Measurements from ENCODE around the gene NPFFR1.

Gene NPFFR1

GRCh38 chr10:70283445-70284399 lies at the start of gene NPFFR1:
Gene NPFFR1 (minus strand): TSS chr10:70284004. CDS start chr10:70283676, 328 bp downstream.
- Mint-ChIP-seq H3K36me3 (no peaks in the 10 kb centered on the region), H3K9me3 (no peaks in the 10 kb centered on the region), H3K27ac (no peak within 1 kb of the TSS), H3K4me3 (no peak within 1 kb of the TSS), H3K4me1 (no peaks in the 10 kb centered on the region)
- ATAC-seq (no peak), DNase-seq (ENCODE audit: low spot score in 2 of 2) (no peak)

GRCh38 chr10:70333268-70333667 lies 49.5 kb upstream of the NPFFR1 start:
- peaks cover 18% of the 10 kb centered on the region for H3K4me1 Mint-ChIP-seq
- H3K36me3 Mint-ChIP-seq = no peaks in the 10 kb centered on the region
- ATAC-seq (no peak), DNase-seq (ENCODE audit: low spot score in 2 of 2) (no peak)
- no peak overlapping the region for H3K27ac Mint-ChIP-seq
- H3K9me3 Mint-ChIP-seq = no peaks in the 10 kb centered on the region
- H3K4me3 Mint-ChIP-seq = no peak overlapping the region

GRCh38 chr10:70331486-70332268 lies 47.9 kb upstream of the NPFFR1 start:
- no peak overlapping the region for H3K4me3 Mint-ChIP-seq

DNA sequence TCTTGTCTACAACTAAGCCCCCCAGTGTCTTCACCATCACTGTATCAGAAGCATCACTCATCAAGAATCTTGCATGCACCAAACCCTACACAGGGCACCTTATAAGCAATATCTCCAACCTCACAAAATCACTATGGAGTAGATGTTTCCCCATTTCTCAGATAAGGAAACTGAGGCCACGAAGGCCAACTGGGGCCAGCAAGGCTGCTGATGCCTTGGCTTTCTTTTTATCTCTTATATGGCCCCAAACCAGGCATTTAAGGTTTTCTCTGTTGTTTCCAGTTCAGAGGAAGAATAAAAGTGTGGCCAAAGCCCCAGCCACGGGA lies 47.3 kb upstream of the NPFFR1 start:
- Mint-ChIP-seq H3K4me3 (no peak overlapping the region), H3K4me1 (peaks cover 18% of the 10 kb centered on the region), H3K36me3 (no peaks in the 10 kb centered on the region), H3K9me3 (no peaks in the 10 kb centered on the region), H3K27ac (peak overlapping the region; percentile 56)
- DNase-seq (ENCODE audit: low spot score in 2 of 2) (no peak), ATAC-seq (no peak)

More at GRCh38 chr10:70331486-70332268, 47.9 kb upstream of the NPFFR1 start:
- ATAC-seq (peak; percentile 58), DNase-seq (ENCODE audit: low spot score in 2 of 2) (no peak)
- Mint-ChIP-seq H3K27ac (peak overlapping the region; percentile 56), H3K4me1 (peaks cover 18% of the 10 kb centered on the region), H3K36me3 (no peaks in the 10 kb centered on the region), H3K9me3 (no peaks in the 10 kb centered on the region)

- peaks cover 18% of the 10 kb centered on the region for H3K4me1 Mint-ChIP-seq
- no peak overlapping the region for H3K27ac Mint-ChIP-seq
- no peak overlapping the region for H3K4me3 Mint-ChIP-seq
Measured at GRCh38 chr10:70330671-70331070, 46.9 kb upstream of the NPFFR1 start.

DNA sequence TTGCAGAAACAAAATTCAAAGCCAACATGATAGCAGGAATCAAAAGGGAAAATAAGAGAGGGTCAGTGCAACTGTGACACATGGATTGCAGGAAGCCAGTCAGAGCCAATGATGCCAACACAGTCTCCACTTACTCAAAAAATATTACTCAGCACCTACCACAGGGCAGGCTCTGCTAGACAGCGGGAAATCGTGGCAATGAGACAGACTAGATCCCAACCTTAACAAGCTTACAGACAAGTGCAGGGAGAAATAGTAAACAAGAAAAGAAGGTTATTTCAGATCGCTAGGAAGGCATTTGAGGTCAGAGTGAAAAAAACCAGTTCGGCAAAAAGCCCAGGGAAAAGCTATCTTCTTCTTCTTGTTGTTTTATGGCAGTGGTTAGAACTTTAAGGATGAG lies 45.2 kb upstream of the NPFFR1 start:
- Mint-ChIP-seq H3K4me1 (peaks cover 19% of the 10 kb centered on the region), H3K9me3 (no peaks in the 10 kb centered on the region)
- no peak for DNase-seq (ENCODE audit: low spot score in 2 of 2)

More at GRCh38 chr10:70330671-70331070, 46.9 kb upstream of the NPFFR1 start:
- ATAC-seq (no peak), DNase-seq (ENCODE audit: low spot score in 2 of 2) (no peak)
- Mint-ChIP-seq H3K9me3 (no peaks in the 10 kb centered on the region), H3K36me3 (no peaks in the 10 kb centered on the region)

DNA sequence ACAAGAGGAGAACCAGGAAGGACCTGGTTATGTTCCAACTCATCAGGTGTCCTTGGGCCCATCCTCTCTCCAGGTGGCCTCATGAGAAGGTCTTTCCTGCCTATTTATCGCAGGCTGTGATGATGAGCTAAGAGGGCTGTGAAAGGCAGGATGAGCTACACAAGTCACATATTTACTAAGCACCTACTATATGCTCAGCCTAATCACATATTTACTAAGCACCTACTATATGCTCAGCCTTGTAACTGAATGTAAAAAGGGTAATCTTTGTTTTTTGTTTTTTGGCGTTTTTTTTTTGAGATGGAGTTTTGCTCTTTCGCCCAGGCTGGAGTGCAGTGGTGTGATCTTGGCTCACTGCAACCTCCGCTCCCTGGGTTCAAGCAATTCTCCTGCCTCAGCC lies 44.2 kb upstream of the NPFFR1 start:
- peaks cover 29% of the 10 kb centered on the region for H3K4me1 Mint-ChIP-seq

More for the DNA sequence above, 45.2 kb upstream of the NPFFR1 start:
- no peak overlapping the region for H3K4me3 Mint-ChIP-seq
- H3K27ac Mint-ChIP-seq = no peak overlapping the region
- H3K36me3 Mint-ChIP-seq = no peaks in the 10 kb centered on the region
- ATAC-seq = no peak

DNA sequence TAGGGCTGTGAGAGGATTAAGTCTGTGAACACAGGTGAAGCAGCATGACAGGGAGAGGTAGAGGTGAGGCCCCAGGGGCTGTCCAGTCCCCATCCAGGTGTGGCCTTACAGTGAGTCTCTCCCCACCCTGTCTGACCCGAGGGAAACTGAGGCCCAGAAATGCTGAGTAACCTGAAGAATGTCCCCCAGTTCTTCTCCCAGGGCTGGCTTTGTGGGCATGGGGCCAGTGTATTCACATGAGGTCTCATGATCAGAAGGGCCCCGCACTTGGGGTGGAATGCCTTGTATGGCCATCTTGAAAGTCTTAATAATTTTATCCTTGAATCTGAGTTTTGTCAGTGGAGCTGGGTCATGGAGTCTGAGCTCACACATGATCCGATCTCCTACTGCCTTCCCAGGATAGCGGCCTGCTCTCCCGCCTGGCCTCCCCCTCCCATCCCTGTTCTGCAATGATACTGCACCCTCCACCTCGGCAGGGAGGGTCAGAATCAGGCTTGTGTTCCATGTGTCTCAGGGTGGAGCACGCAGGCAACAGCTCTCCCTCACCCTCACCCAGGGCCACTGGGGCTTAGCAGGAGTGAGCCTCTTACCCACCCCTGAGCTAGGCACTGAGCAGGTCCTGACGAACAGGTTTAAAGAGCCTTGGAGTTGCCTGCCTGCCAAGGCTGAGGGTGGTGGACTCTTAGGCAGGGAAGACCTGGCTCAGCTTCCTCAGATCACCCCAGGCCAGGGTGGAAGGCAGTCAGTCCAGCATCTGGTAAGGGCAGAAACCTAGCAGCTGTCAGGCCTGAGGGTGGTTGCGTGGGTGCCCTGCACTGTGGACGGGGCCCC lies 41.4 kb upstream of the NPFFR1 start:
- no peak for ATAC-seq
- Mint-ChIP-seq H3K9me3 (no peaks in the 10 kb centered on the region), H3K27ac (peak overlapping the region; percentile 69), H3K4me1 (peaks cover 23% of the 10 kb centered on the region), H3K36me3 (no peaks in the 10 kb centered on the region), H3K4me3 (no peak overlapping the region)
- DNase-seq (ENCODE audit: low spot score in 2 of 2) = no peak

More for the DNA sequence above, 44.2 kb upstream of the NPFFR1 start:
- Mint-ChIP-seq H3K9me3 (no peaks in the 10 kb centered on the region), H3K4me3 (no peak overlapping the region), H3K36me3 (no peaks in the 10 kb centered on the region), H3K27ac (no peak overlapping the region)
- no peak for ATAC-seq
- DNase-seq (ENCODE audit: low spot score in 2 of 2) = no peak

DNA sequence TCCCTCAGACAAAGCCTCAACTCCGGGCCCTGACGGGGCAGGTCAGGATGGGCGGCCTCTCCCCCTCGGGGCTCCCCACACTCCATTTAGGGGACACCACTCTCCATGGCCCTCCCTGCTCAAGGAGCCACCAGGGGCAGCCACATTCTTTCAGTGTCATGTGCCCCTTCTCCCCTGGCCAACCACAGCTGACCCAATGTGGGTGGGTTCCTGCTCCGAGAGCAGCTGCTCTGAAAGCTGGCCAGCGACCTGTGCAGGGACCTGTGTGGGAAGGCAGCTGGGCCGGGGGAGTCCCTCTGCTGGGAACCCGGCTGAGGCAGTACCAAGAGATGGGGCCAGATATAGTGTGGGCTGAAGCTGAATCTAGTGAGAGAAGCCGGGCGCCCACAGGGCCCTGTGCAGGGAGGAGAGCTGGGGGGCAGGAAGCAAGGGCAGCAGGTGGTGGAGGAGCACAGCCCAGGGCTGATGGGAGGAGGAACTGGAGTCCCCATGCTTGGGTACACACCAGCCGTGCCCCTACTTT lies 40.6 kb upstream of the NPFFR1 start:
- H3K9me3 Mint-ChIP-seq = no peaks in the 10 kb centered on the region
- DNase-seq (ENCODE audit: low spot score in 2 of 2) = peak in 1 of 2 donors; percentile 62
- peaks cover 23% of the 10 kb centered on the region for H3K4me1 Mint-ChIP-seq
- ATAC-seq = peak; percentile 50
- H3K27ac Mint-ChIP-seq = peak overlapping the region; percentile 96
- H3K4me3 Mint-ChIP-seq = no peak overlapping the region
- no peaks in the 10 kb centered on the region for H3K36me3 Mint-ChIP-seq

- no peak for ATAC-seq
Measured at GRCh38 chr10:70323697-70324338, 40.0 kb upstream of the NPFFR1 start.

DNA sequence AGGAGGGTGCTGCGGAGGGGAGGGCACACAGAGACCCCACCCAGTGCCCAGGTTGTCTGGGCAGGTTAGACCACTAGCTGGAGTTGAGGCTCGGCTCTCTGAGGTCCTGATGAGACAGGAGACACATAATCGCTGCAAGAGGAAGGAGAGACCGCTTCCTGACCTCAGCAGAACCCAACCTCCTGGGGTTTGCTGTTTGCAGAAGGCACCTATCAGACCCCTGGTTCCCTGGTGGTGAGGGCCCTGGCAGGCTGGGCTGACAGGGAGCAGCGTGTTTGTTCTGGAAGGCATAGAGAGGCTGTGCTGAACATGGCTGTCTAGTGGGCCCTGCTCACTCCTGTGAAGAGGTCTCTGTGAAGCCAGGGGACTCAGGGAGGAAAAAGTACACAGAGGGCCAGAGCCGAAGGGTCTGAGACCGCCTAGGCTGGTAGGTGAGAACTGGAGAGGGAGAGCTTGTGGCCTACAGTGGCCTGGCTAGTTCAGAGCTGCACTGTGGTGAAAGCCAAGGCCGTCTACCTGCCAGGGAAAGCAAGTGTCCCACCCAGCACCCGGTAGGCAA lies 39.4 kb upstream of the NPFFR1 start:
- ATAC-seq (peak; percentile 64), DNase-seq (ENCODE audit: low spot score in 2 of 2) (peak; percentile 9 to 63)
- H3K4me1 Mint-ChIP-seq = peaks cover 23% of the 10 kb centered on the region
- no peaks in the 10 kb centered on the region for H3K36me3 Mint-ChIP-seq
- H3K4me3 Mint-ChIP-seq = peak overlapping the region; percentile 53
- no peaks in the 10 kb centered on the region for H3K9me3 Mint-ChIP-seq
- H3K27ac Mint-ChIP-seq = peak overlapping the region; percentile 96

More at GRCh38 chr10:70323697-70324338, 40.0 kb upstream of the NPFFR1 start:
- H3K27ac Mint-ChIP-seq = peak overlapping the region; percentile 96
- H3K4me3 Mint-ChIP-seq = peak overlapping the region; percentile 53
- no peaks in the 10 kb centered on the region for H3K9me3 Mint-ChIP-seq
- H3K36me3 Mint-ChIP-seq = no peaks in the 10 kb centered on the region
- H3K4me1 Mint-ChIP-seq = peaks cover 23% of the 10 kb centered on the region
- peak in 1 of 2 donors; percentile 57 for DNase-seq (ENCODE audit: low spot score in 2 of 2)

DNA sequence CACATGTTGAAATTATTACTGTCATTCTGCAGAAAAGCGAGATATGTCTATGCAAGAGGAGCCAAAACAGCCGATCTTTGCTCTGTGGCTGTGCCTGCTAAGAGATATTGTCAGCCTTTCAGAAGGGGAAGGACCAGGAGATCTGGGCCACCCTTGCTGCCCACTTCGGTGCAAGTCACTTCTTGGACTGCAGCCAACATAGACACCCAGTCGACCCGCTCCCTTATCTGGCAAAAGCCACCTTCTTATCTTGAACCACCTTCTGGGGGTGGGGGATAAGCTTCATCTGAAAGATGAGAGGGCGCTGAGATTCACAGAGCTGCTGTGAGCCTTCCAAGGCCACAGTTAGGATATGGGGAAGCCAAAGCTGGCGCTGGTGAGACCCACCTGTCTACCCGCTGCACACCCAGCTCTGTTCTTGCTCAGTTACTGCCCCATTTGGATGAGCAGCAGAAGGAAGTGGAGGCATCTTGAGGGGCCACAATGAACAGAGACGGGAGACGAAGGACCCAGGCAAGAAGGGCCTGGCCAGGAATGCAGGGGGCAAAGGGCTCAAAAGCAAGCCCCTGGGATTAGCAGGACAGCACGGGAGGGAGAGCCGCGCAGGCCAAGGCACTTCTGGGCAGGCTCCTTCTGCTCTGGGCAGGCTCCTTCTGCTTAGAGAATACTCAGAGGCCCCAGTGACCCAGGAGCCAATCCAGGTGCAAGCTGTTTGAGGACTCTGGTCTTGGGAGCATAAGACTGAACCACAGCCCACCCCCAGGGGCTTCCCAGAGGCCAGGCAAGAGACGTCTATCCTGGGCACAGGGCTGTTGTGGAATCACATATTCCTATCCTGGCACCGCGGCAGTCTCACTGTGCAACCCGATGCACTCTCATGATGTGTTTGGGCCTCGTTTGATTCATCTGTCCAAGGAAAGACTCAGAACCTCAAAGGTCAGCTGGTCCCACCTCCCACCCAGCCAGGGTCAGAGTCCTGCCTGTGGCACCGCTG lies 38.4 kb upstream of the NPFFR1 start:
- Mint-ChIP-seq H3K4me3 (peak overlapping the region; percentile 53), H3K36me3 (no peaks in the 10 kb centered on the region), H3K9me3 (no peaks in the 10 kb centered on the region), H3K4me1 (peaks cover 23% of the 10 kb centered on the region), H3K27ac (peak overlapping the region; percentile 96)
- no peak for DNase-seq (ENCODE audit: low spot score in 2 of 2)
- ATAC-seq = no peak

- Mint-ChIP-seq H3K9me3 (no peaks in the 10 kb centered on the region), H3K36me3 (no peaks in the 10 kb centered on the region), H3K27ac (no peak overlapping the region), H3K4me3 (no peak overlapping the region), H3K4me1 (peaks cover 23% of the 10 kb centered on the region)
- no peak for ATAC-seq
- no peak for DNase-seq (ENCODE audit: low spot score in 2 of 2)
Measured at GRCh38 chr10:70321233-70321632, 37.4 kb upstream of the NPFFR1 start.
